Left lung (tissue), 14 donors: ENCODE data around the gene GON7. TPM values are rescaled to one million over a fixed set of nuclear protein-coding genes. Genes with fewer than 3 reads are reported as not detected.

Source experiments
- ATAC-seq: fragments of 200-7000 bp; cut with Tn5 transposase; one replicate; pipeline ENCODE4 v1.9.1; 2020; ENCODE audit warnings: moderate library complexity
- DNase-seq, 4 donors: peaks; one replicate each; pipeline ENCODE4 v3.0.0-alpha.2; 2013 to 2020
- H3K27ac ChIP-seq, 2 donors: fragments of 200-600 bp; sonication (generic) in 1 of 2; one replicate each; pipeline versions ENCODE4 v1.5.0 to v1.8.0; 2020 to 2021
- H3K27me3 ChIP-seq, 2 donors: fragments of 200-600 bp; sonication (generic) in 1 of 2; one replicate each; pipeline versions ENCODE4 v1.5.0 to v1.8.0; 2020 to 2021
- H3K36me3 ChIP-seq, 2 donors: fragments of 200-600 bp; sonication (generic) in 1 of 2; one replicate each; pipeline versions ENCODE4 v1.5.0 to v1.8.0; 2020 to 2021
- H3K4me1 ChIP-seq, 2 donors: fragments of 200-600 bp; one replicate each; pipeline ENCODE4 v1.8.0; 2021
- H3K4me3 ChIP-seq, 2 donors: fragments of 200-600 bp; sonication (generic) in 1 of 2; one replicate each; pipeline versions ENCODE4 v1.5.0 to v1.8.0; 2020 to 2021; ENCODE audit warnings: mild to moderate bottlenecking in 1 of 2
- H3K9me3 ChIP-seq, 2 donors: fragments of 200-600 bp; sonication (generic) in 1 of 2; one replicate each; pipeline versions ENCODE4 v1.5.0 to v1.8.0; 2020 to 2021
- CTCF ChIP-seq, 2 donors: fragments of 200-600 bp; sonication (generic) in 1 of 2; IDR thresholded peaks; one replicate each; pipeline versions ENCODE4 v1.5.0 to v1.8.0; 2021; ENCODE audit warnings: antibody characterized with exemption in 2 of 2
- intact Hi-C, 2 donors: fragments of 100-400 bp; cut with DNase I; formaldehyde crosslinking; loops; one replicate each; pipeline versions ENCODE4 v1.11.2 to v1.14.2; 2022
- long read RNA-seq, 12 donors: library from polyadenylated mRNA in 2 of 12; unstranded in 2 of 12; transcript quantifications; one replicate each; pipeline ENCODE4 v2.0.0 and lab custom pipeline, GENCODE V29; 2019 to 2026
- polyA plus RNA-seq, 6 donors: library from polyadenylated mRNA; unstranded; fragments of 120-200 nt; gene quantifications; one replicate each; pipeline ENCODE4 v1.2.1, GENCODE V29; 2013; ENCODE audit not compliant: insufficient read length in 6 of 6
- total RNA-seq, 2 donors: library from RNA; stranded (reverse); fragmentation: NEBNext Ultra II Directional; extraction: Animal tissue kit (Norgen Biotek cat#: 25700); gene quantifications; one replicate each; pipeline ENCODE4 v1.2.1, GENCODE V29; 2021
- donor health status: DM: no; HTN: yes; CAD: no.
- donor health status: DM: no; HTN: no; CAD: no.

GON7 gene
- total RNA-seq (10 to 100 TPM; 12.2 to 12.9 TPM), polyA plus RNA-seq (10 to 100 TPM; 11.7 to 16.5 (median 14.3) TPM)
- long read RNA-seq, donor 1, transcript GON7-201 (2 exons, 1,154 nt), result major isoform, 26 of 26 reads
- long read RNA-seq, donor 1, partial matches to known transcripts, result 0 of 26 reads
- long read RNA-seq, donor 1, other reads (novel, unspliced or antisense), result 0 of 26 reads
- long read RNA-seq, donor 2, transcript GON7-201 (2 exons, 1,154 nt), result major isoform, 13 of 13 reads
- long read RNA-seq, donor 2, partial matches to known transcripts, result 0 of 13 reads
- long read RNA-seq, donor 2, other reads (novel, unspliced or antisense), result 0 of 13 reads
- long read RNA-seq, donor 3, transcript GON7-201 (2 exons, 1,154 nt), result major isoform, 12 of 12 reads
- long read RNA-seq, donor 3, partial matches to known transcripts, result 0 of 12 reads
- long read RNA-seq, donor 3, other reads (novel, unspliced or antisense), result 0 of 12 reads
- long read RNA-seq, donor 4, transcript GON7-201 (2 exons, 1,154 nt), result major isoform, 7 of 7 reads
- long read RNA-seq, donor 4, partial matches to known transcripts, result 0 of 7 reads
- long read RNA-seq, donor 4, other reads (novel, unspliced or antisense), result 0 of 7 reads
- long read RNA-seq, donor 5, transcript GON7-201 (2 exons, 1,154 nt), result major isoform, 17 of 22 reads
- long read RNA-seq, donor 5, partial matches to known transcripts, result 5 of 22 reads
- long read RNA-seq, donor 5, other reads (novel, unspliced or antisense), result 0 of 22 reads
- long read RNA-seq, donor 6, transcript GON7-201 (2 exons, 1,154 nt), result major isoform, 22 of 43 reads
- long read RNA-seq, donor 6, partial matches to known transcripts, result 11 of 43 reads
- long read RNA-seq, donor 6, other reads (novel, unspliced or antisense), result 10 of 43 reads
- long read RNA-seq, donor 7, transcript GON7-201 (2 exons, 1,154 nt), result major isoform, 13 of 13 reads
- long read RNA-seq, donor 7, partial matches to known transcripts, result 0 of 13 reads
- long read RNA-seq, donor 7, other reads (novel, unspliced or antisense), result 0 of 13 reads
- long read RNA-seq, donor 8, transcript GON7-201 (2 exons, 1,154 nt), result major isoform, 9 of 10 reads
- long read RNA-seq, donor 8, partial matches to known transcripts, result 0 of 10 reads
- long read RNA-seq, donor 8, other reads (novel, unspliced or antisense), result 0 of 10 reads
- long read RNA-seq, donor 9, result 0 reads
- long read RNA-seq, donor 10, partial matches to known transcripts, result 0 of 3 reads
- long read RNA-seq, donor 10, other reads (novel, unspliced or antisense), result 0 of 3 reads
- long read RNA-seq, donor 11, result 0 reads
- long read RNA-seq, donor 12, transcript GON7-201 (2 exons, 1,154 nt), result major isoform, 17 of 17 reads
- long read RNA-seq, donor 12, partial matches to known transcripts, result 0 of 17 reads
- long read RNA-seq, donor 12, other reads (novel, unspliced or antisense), result 0 of 17 reads

- ATAC-seq (peak; percentile 99), DNase-seq (peak; percentile 94 to 98 (median 97))
- intact Hi-C loops, result no loop called here
- Histone ChIP-seq H3K9me3 (no peaks in the 10 kb centered on the region), H3K27ac (peak within 1 kb of the TSS; percentile 76 to 94), H3K27me3 (no peaks in the 10 kb centered on the region), H3K36me3 (peaks cover 0 to 15% of the 10 kb centered on the region in 2 donors), H3K4me3 (peak within 1 kb of the TSS; percentile 67 to 98), H3K4me1 (peaks cover 16 to 37% of the 10 kb centered on the region in 2 donors)
- peak in 1 of 2 donors; percentile 35 for TF ChIP-seq CTCF (IDR thresholded peaks at IDR 0.05)
Observed at GRCh38 chr14:93206793-93207467, at the start of gene GON7, which contains the start of gene UBR7. GON7 (minus strand) TSS chr14:93207065; CDS start chr14:93207037, 28 bp downstream. UBR7 (plus strand) TSS chr14:93207256; CDS start chr14:93207292, 36 bp downstream.

GRCh38 chr14:93249128-93249831 is 42.4 kb upstream of the GON7 start:
- Histone ChIP-seq H3K4me3 (no peak overlapping the region), H3K27me3 (no peaks in the 10 kb centered on the region), H3K36me3 (peaks cover 4 to 95% of the 10 kb centered on the region in 2 donors), H3K4me1 (no peaks in the 10 kb centered on the region), H3K9me3 (no peaks in the 10 kb centered on the region), H3K27ac (no peak overlapping the region)
- ATAC-seq (no peak), DNase-seq (no peak)
- no peak for TF ChIP-seq CTCF (IDR thresholded peaks at IDR 0.05)
- intact Hi-C loops, result no loop called here

- Histone ChIP-seq H3K9me3 (no peaks in the 10 kb centered on the region), H3K27ac (no peak overlapping the region), H3K4me3 (no peak overlapping the region), H3K27me3 (no peaks in the 10 kb centered on the region), H3K36me3 (peaks cover 4 to 100% of the 10 kb centered on the region in 2 donors), H3K4me1 (no peaks in the 10 kb centered on the region)
- intact Hi-C loops, result no loop called here
- no peak for DNase-seq
- no peak for ATAC-seq
- TF ChIP-seq CTCF (IDR thresholded peaks at IDR 0.05), result no peak
Observed at GRCh38 chr14:93246534-93246933, 39.7 kb upstream of the GON7 start.

GRCh38 chr14:93245764-93246420 is 39.0 kb upstream of the GON7 start:
- Histone ChIP-seq H3K4me1 (no peaks in the 10 kb centered on the region), H3K4me3 (no peak overlapping the region), H3K27me3 (no peaks in the 10 kb centered on the region), H3K9me3 (no peaks in the 10 kb centered on the region), H3K36me3 (peaks cover 0 to 100% of the 10 kb centered on the region in 2 donors), H3K27ac (no peak overlapping the region)
- intact Hi-C loops, result no loop called here
- no peak for TF ChIP-seq CTCF (IDR thresholded peaks at IDR 0.05)
- DNase-seq, result no peak
- ATAC-seq, result no peak
